Hematopoietic multipotent progenitor cell treated with erythropoietin and hydrocortisone succinate and interleukin-3 and kit ligand, for 17 days (in vitro differentiated cells): ENCODE data around the gene IGSF22.
"Not testable (repeated sequence)": the region's sequence is repeated elsewhere in the genome, so short reads cannot be mapped to it uniquely, and the experiment has no call there.

Experiments
- DNase-seq: peaks from one replicate; pipeline ENCODE4 v3.0.0-alpha.2; 2015; ENCODE audit warnings: low spot score

Gene IGSF22

DNA sequence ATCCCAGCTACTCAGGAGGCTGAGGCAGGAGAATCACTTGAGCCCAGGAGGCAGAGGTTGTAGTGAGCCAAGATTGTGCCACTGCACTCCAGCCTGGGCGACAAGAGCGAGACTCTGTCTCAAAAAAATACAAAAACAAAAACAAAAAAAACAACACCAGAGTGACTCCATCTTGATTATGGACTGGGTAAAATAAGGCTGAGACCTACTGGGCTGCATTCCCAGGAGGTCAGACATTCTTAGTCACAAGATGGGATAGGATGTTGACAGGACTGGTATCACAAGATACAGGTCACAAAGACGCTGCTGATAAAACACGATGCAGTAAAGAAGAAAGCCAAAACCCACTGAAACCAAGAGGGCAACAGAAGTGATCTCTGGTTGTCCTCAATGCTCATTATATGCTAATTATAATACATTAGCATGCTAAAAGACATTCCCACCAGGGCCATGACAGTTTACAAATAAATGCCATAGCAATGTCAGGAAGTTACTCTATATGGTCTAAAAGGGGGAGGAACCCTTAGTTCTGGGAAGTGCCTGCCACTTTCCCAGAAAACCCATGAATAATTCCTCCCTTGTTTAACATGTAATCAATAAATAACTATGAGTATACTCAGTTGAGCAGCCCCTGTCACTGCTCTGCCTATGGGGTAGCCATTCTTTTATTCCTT is 34.4 kb downstream of the IGSF22 start:
- not testable (repeated sequence) for DNase-seq

DNA sequence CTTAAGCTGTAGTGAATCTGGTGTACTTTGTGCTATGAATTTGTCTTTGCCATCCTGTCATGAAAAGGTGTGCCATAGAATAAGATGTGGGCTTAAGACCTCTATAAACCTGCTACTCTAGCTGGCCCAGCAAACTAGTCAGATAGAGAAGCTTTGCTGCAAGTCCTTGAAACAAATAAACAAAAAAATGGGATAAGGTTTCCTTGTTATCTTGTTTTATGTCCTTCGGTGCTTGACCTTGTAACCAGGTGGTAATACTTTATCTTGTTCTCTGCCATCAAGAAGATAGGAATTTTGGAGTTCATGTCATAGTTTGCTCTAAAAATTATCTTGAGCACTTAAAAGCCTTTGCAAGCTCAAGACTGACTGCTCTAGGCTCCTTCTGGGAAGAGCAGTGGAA is 41.7 kb downstream of the IGSF22 start:
- no peak for DNase-seq

DNA sequence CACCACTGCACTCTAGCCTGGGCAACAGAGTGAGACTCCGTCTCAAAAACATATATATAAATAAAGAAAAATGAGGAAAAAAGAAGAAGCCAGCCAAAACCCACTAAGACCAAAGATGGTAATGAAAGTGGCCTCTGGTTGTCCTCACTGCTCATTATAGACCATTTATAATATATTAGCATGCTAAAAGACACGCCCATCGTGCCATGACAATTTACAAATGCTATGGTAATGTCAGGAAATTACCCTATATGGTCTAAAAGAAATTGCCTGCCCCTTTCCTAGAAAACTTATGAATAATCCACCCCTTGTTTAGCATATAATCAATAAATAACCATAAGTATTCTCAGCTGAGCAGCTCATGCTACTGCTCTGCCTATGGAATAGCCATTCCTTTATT is 43.5 kb downstream of the IGSF22 start:
- DNase-seq: no peak

DNA sequence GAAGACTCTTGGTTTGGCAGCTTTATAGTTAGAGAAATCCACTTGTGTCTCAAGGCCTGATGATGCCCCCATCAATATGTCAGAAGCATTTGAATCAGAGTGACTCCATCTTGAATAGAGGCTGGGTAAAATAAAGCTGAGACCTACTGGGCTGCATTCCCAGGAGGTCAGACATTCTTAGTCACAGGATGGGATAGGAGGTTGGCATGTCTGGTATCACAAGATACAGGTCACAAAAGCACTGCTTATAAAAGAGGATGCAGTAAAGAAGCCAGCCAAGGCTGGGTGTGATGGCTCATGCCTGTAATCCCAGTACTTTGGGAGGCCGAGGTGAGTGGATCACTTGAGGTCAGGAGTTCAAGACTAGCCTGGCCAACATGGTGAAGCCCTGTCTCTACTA is 44.0 kb downstream of the IGSF22 start:
- not testable (repeated sequence) for DNase-seq

DNA sequence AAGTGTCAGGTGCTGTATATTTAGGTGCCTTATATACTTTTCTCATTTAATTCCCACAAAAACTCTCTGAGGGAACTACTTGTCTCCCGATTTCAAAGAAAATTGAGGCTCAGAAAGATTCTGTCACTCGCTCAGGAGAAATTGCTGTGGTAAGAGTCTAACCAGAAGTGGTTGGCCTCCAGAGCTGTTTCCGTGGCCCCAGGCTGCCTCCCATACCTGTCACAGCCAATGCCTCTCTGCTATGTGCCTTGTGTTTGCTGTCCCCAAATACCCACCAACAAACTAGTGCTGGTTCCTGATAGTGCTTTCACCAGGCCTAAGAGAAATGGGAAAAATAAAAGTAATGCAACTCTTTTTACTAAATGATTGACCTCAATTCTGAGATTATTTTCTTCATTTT is 48.4 kb downstream of the IGSF22 start:
- DNase-seq: no peak

DNA sequence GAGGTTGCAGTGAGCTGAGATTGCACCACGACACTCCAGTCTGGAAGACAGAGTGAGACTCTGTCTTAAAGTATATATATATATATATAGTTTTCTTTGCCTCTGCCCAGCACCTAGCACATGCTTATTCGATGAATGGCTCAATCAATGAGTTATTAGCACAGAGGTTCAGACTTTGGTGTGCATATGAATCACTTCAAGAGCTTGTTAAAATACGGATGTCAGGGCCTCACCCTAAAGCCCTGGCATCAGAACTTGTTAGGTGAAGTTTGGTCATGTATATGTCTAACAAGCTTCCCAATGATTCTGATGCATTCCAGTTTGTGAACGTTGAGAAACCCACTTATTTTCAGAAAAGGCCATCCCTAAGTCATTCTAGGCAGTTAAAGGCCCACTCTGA is 49.2 kb downstream of the IGSF22 start:
- no peak for DNase-seq

DNA sequence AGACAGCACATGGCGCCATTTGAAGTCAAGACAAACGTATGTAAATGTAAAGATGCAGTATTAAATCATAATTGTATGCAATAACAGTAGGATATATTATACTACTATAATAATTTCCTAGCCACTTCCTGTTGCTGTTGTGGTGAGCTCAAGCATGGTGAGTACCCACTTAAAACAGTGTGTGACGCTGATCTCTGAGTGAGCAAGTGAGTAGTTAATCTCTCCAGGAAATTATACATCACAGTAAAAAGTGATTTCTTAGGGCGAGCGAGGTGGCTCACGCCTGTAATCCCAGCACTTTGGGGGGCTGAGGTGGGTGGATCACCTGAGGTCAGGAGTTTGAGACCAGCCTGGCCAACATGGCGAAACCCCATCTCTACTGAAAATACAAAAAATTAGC is 53.8 kb downstream of the IGSF22 start:
- DNase-seq: not testable (repeated sequence)

DNA sequence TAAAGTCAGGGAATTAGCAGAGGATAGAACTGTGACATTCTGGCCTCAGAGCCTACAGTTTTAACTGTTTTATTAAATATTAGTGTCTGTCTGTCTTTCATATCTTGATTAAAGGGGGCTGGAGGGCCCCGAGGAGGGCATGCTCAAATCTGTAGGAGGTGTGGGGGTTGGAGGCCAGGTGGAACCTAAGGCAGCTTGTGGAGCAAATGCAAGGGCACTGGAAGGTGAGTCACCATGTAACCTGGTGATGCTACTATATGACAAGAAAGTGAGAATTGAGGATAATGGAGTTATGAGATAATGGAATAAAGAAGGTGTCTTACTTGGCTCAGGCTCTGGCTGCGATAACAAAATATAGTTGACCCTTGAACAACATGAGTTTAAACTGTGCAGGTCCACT is 54.7 kb downstream of the IGSF22 start:
- DNase-seq: no peak

DNA sequence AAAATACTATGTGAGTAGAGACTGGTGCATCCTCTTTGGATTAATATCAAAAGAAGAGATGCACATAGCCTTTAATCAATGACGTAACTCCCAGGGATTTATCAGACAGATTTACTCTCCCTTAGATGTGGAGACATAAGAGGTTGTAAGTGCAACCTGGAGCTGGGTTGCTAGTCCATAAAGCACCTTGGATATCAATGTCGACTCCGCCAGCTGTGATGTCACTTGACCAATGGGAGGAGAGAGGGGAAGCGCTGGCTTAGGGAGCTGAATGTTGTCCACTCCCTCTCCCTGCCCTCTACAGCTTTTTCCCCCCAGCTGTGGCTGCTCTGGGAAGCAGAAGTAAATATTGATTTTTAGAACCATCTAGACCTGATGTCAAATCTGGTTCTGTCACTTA is 56.3 kb downstream of the IGSF22 start:
- DNase-seq: no peak

DNA sequence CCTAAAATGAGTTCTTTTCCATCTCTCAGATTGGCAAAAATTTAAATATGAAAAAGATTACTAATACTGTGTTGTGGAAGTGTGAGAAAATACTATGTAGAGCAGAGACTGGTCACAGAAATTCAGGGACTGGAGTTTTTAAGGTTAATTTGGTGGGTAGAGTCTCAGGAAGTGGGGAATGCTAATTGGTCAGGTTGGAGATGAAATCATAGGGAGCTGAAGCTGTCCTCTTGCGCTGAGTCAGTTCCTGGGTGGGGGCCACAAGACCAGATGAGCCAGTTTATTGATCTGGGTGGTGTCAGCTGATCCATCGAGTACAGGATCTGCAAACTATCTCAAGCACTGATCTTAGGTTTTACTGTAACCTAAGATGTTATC is 56.8 kb downstream of the IGSF22 start:
- no peak for DNase-seq

DNA sequence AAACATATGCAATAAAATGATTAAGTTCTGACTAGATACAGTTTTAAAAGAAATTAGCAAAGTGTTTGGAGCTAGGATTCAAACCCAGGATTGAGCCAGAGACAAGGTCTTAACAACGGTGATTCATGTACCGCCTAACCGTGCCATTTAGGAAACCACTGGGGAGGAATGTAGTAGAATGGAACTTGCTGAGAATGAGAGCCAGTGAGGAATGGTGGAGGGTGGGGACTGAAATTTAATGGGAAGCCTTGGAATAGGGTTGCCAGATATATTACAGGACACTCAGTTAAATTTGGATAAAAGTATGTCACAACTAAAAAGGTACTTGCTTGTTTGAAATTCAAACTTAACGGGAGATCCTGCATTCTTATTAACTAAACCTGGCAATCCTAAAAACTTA is 57.9 kb downstream of the IGSF22 start:
- DNase-seq: no peak

DNA sequence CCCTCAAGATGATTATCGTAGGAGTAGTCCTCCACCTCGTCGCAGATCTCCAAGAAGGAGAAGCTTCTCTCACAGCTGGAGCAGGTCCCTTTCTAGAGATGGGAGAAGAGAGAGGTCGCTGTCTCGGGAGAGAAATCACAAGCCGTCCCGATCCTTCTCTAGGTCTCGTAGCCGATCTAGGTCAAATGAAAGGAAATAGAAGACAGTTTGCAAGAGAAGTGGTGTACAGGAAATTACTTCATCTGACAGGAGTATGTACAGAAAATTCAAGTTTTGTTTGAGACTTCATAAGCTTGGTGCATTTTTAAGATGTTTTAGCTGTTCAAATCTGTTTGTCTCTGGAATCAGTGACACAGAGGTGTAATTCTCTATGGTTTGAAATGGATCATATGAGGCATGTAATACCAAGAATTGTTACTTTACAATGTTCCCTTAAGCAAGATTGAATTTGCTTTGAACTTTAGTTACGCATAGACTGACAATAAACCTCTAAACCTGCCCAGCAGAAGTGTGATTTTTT is 60.6 kb downstream of the IGSF22 start:
- not testable (repeated sequence) for DNase-seq

DNA sequence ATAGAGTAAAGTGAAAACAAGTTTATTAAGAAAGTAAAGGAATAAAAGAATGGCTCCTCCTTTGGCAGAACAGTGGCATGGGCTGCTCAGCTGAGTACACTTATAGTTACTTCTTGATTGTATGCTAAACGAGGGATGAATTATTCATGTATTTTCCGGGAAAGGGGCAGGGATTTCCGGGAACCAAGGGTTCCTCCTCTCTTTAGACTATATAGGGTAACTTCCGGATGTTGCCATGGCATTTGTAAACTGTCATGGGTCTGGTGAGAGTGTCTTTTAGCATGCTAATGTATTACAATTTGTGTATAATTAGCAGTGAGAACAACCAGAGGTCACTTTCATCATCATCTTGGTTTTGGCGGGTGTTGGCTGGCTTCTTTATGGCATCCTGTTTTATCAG is 68.3 kb downstream of the IGSF22 start:
- DNase-seq: no peak
